T1000 (cell line): ENCODE measurements around the gene FN1.
"Not testable (repeated sequence)": the region's sequence is repeated elsewhere in the genome, so short reads cannot be mapped to it uniquely, and the experiment has no call there.

Experiments
- DNase-seq: peaks from one replicate; lab custom pipeline; 2025; ENCODE audit warnings: mixed read lengths; lab: John Stamatoyannopoulos, UW

Gene FN1

GRCh38 chr2:215422676-215423075 is 13.2 kb downstream of the FN1 start:
- DNase-seq = no peak

- no peak for DNase-seq
These were observed 13.9 kb downstream of the FN1 start for GRCh38 chr2:215421859-215422461.

- no peak for DNase-seq
These were observed 15.4 kb downstream of the FN1 start for GRCh38 chr2:215420471-215420935.

- DNase-seq = no peak
These were observed 15.9 kb downstream of the FN1 start for GRCh38 chr2:215419769-215420470.

- no peak for DNase-seq
These were observed 16.8 kb downstream of the FN1 start for GRCh38 chr2:215419113-215419512.

- no peak for DNase-seq
These were observed 17.6 kb downstream of the FN1 start for GRCh38 chr2:215418064-215418963.

- DNase-seq = no peak
These were observed 18.4 kb downstream of the FN1 start for GRCh38 chr2:215417400-215417951.

GRCh38 chr2:215416656-215417055 is 19.2 kb downstream of the FN1 start:
- DNase-seq = no peak

GRCh38 chr2:215415820-215416577 is 19.9 kb downstream of the FN1 start:
- no peak for DNase-seq

- no peak for DNase-seq
These were observed 20.6 kb downstream of the FN1 start for GRCh38 chr2:215415218-215415617.

- no peak for DNase-seq
These were observed 21.2 kb downstream of the FN1 start for GRCh38 chr2:215414674-215415073.

GRCh38 chr2:215413974-215414373 is 21.9 kb downstream of the FN1 start:
- DNase-seq = no peak

GRCh38 chr2:215413484-215413777 is 22.4 kb downstream of the FN1 start:
- no peak for DNase-seq

GRCh38 chr2:215411941-215412743 is 23.7 kb downstream of the FN1 start:
- no peak for DNase-seq

GRCh38 chr2:215410932-215411285 is 25.0 kb downstream of the FN1 start:
- no peak for DNase-seq

GRCh38 chr2:215410181-215410931 is 25.5 kb downstream of the FN1 start:
- DNase-seq = not testable (repeated sequence)

- DNase-seq = no peak
These were observed 26.3 kb downstream of the FN1 start for GRCh38 chr2:215409331-215410127.

- DNase-seq = not testable (repeated sequence)
These were observed 27.4 kb downstream of the FN1 start for GRCh38 chr2:215408441-215408840.

- DNase-seq = no peak
These were observed 28.1 kb downstream of the FN1 start for GRCh38 chr2:215407590-215408264.
